Parathyroid adenoma (tissue), 2 donors: ENCODE results near the gene KYNU.

Experiments
- H2AFZ ChIP-seq: fragments of 300-600 bp; sonication (generic); one replicate; pipeline ENCODE4 v1.7.0; 2017; ENCODE audit warnings: antibody characterized with exemption, mild to moderate bottlenecking
- H3K27ac ChIP-seq: fragments of 300-600 bp; sonication (generic); one replicate; pipeline ENCODE4 v1.7.0; 2017
- H3K27me3 ChIP-seq: fragments of 300-600 bp; sonication (generic); one replicate; pipeline ENCODE4 v1.7.0; 2017; ENCODE audit warnings: low read length; ENCODE audit not compliant: control insufficient read depth, insufficient read depth
- H3K36me3 ChIP-seq: fragments of 300-600 bp; sonication (generic); one replicate; pipeline ENCODE4 v1.7.0; 2017; ENCODE audit warnings: low read length; ENCODE audit not compliant: control insufficient read depth, insufficient read depth
- H3K4me1 ChIP-seq: fragments of 300-600 bp; sonication (generic); one replicate; pipeline ENCODE4 v1.7.0; 2017; ENCODE audit warnings: control low read depth
- H3K4me2 ChIP-seq: fragments of 300-600 bp; sonication (generic); one replicate; pipeline ENCODE4 v1.7.0; 2017; ENCODE audit warnings: low read length
- H3K4me3 ChIP-seq: fragments of 300-600 bp; sonication (generic); one replicate; pipeline ENCODE4 v1.7.0; 2017; ENCODE audit warnings: low read depth, low read length
- H3K79me2 ChIP-seq: fragments of 300-600 bp; sonication (generic); one replicate; pipeline ENCODE4 v1.7.0; 2017; ENCODE audit warnings: control low read depth
- H3K9ac ChIP-seq: fragments of 300-600 bp; sonication (generic); one replicate; pipeline ENCODE4 v1.7.0; 2017; ENCODE audit warnings: mild to moderate bottlenecking
- H3K9me3 ChIP-seq: fragments of 300-600 bp; sonication (generic); one replicate; pipeline ENCODE4 v1.7.0; 2017; ENCODE audit warnings: low read length; ENCODE audit not compliant: control insufficient read depth
- CTCF ChIP-seq: fragments of 300-600 bp; sonication (generic); IDR thresholded peaks from one replicate; pipeline ENCODE4 v1.7.0; 2017; ENCODE audit warnings: antibody characterized with exemption, mild to moderate bottlenecking
- donor health status: primary hyperparathyroidism.

KYNU gene

DNA sequence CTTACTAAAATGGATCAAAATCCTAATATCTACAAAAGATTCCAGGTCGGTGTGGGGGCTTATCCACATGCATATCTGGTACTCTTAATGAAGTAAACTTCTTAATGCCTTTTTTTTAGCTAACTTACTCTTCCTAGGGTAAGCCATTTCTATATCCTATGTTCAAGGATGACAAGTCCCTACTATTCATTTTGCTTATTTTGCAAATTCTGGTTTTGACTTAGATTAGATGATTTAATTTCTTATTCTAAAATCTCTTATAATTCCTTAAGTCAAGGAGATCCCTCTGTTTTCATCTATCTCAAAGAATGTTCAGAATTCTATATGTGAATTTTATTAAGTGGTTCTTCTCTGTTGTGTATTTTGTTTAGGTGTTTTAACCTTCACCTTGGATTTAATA is 79.7 kb downstream of the KYNU start:
- no peak overlapping the region for H3K4me3 ChIP-seq
- no peak overlapping the region for H2AFZ ChIP-seq
- H3K27me3 ChIP-seq, result no peaks in the 10 kb centered on the region
- H3K4me1 ChIP-seq, result no peaks in the 10 kb centered on the region
- H3K4me2 ChIP-seq, result no peak overlapping the region
- H3K27ac ChIP-seq, result no peak overlapping the region
- H3K9ac ChIP-seq, result no peak overlapping the region
- no peaks in the 10 kb centered on the region for H3K36me3 ChIP-seq
- H3K79me2 ChIP-seq, result no peaks in the 10 kb centered on the region
- no peaks in the 10 kb centered on the region for H3K9me3 ChIP-seq
- no peak for TF ChIP-seq CTCF

DNA sequence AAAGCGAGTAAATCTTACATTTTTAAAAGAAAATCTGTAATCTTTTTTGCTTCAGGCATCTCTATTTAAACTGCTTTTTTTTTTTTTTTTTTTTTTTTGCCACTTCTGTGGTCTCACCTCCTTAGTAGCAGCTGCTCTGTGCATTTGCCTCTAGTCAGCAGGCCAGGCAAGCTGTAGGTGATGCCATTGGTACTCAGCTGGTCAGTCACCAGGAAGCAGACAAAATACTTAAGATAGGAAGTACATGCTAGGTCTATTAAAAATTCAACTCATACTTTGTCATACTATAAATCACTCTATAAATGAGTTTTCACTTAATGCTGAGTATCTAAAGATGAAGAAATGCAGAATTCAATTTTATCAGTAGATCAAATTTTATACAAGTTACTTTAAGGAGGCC is 83.7 kb downstream of the KYNU start:
- H3K79me2 ChIP-seq, result no peaks in the 10 kb centered on the region
- H3K27me3 ChIP-seq, result no peaks in the 10 kb centered on the region
- H2AFZ ChIP-seq, result no peak overlapping the region
- no peak overlapping the region for H3K4me2 ChIP-seq
- no peak overlapping the region for H3K4me3 ChIP-seq
- no peak for TF ChIP-seq CTCF
- H3K4me1 ChIP-seq, result no peaks in the 10 kb centered on the region
- H3K9me3 ChIP-seq, result no peaks in the 10 kb centered on the region
- no peaks in the 10 kb centered on the region for H3K36me3 ChIP-seq
- H3K9ac ChIP-seq, result no peak overlapping the region
- H3K27ac ChIP-seq, result no peak overlapping the region

- H3K27me3 ChIP-seq, result no peaks in the 10 kb centered on the region
- H3K79me2 ChIP-seq, result no peaks in the 10 kb centered on the region
- H3K36me3 ChIP-seq, result no peaks in the 10 kb centered on the region
- H2AFZ ChIP-seq, result no peak overlapping the region
- no peak overlapping the region for H3K4me2 ChIP-seq
- no peak for TF ChIP-seq CTCF
- no peak overlapping the region for H3K4me3 ChIP-seq
- H3K4me1 ChIP-seq, result no peaks in the 10 kb centered on the region
- no peaks in the 10 kb centered on the region for H3K9me3 ChIP-seq
- H3K27ac ChIP-seq, result no peak overlapping the region
- H3K9ac ChIP-seq, result no peak overlapping the region
Observed at GRCh38 chr2:142965443-142965842, 88.0 kb downstream of the KYNU start.

DNA sequence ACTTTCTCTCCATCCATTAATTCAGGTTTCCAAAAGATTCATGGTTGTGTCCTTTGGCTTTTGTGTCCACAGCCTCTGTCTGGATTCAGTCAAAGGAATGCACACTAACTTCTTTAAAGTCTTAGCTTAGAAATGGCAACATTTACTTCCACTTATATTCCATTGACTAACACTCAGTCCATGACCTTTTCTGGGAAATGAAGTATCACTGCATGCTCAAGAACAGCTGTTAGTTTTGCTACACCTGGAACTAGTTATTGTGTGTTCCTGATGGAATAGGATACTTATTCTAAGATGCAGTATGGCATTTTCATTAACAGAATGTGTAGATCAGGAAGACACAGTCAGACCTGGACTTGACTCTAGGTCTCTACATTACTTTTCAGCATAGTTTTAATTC is 88.8 kb downstream of the KYNU start:
- TF ChIP-seq CTCF, result no peak
- Histone ChIP-seq H3K4me3 (no peak overlapping the region), H3K27ac (no peak overlapping the region), H2AFZ (no peak overlapping the region), H3K4me2 (no peak overlapping the region), H3K4me1 (no peaks in the 10 kb centered on the region), H3K9ac (no peak overlapping the region), H3K36me3 (no peaks in the 10 kb centered on the region), H3K79me2 (no peaks in the 10 kb centered on the region), H3K27me3 (no peaks in the 10 kb centered on the region), H3K9me3 (no peaks in the 10 kb centered on the region)

- Histone ChIP-seq H2AFZ (no peak overlapping the region), H3K4me1 (no peaks in the 10 kb centered on the region), H3K9ac (no peak overlapping the region), H3K27ac (no peak overlapping the region), H3K4me3 (no peak overlapping the region), H3K79me2 (no peaks in the 10 kb centered on the region), H3K9me3 (no peaks in the 10 kb centered on the region), H3K27me3 (no peaks in the 10 kb centered on the region), H3K4me2 (no peak overlapping the region), H3K36me3 (no peaks in the 10 kb centered on the region)
- no peak for TF ChIP-seq CTCF
Observed at GRCh38 chr2:142967060-142967459, 89.6 kb downstream of the KYNU start.
